Uterus (tissue), 4 donors: Measurements from ENCODE around the gene RABGAP1L. TPM values are rescaled to one million over a fixed set of nuclear protein-coding genes. Genes with fewer than 3 reads are reported as not detected.

Experiments used
- DNase-seq, 2 donors: peaks; one replicate each; pipeline ENCODE4 v3.0.0-alpha.2; 2019 to 2020
- H3K27ac ChIP-seq, 2 donors: fragments of 200-600 bp; sonication (generic); 1 replicate in 1 of 2; 2 replicates in 1 of 2; pipeline ENCODE4 v1.5.1; 2016 to 2018
- H3K27me3 ChIP-seq, 2 donors: fragments of 200-600 bp; sonication (generic); one replicate each; pipeline ENCODE4 v1.5.1; 2018 to 2019; ENCODE audit warnings: control low read depth in 1 of 2
- H3K36me3 ChIP-seq, 2 donors: fragments of 200-600 bp; sonication (generic); one replicate each; pipeline ENCODE4 v1.5.1; 2019; ENCODE audit warnings: control low read depth in 1 of 2
- H3K4me1 ChIP-seq, 2 donors: fragments of 200-600 bp; sonication (generic); one replicate each; pipeline ENCODE4 v1.5.1; 2018 to 2019; ENCODE audit warnings: control low read depth in 1 of 2
- H3K4me3 ChIP-seq, 2 donors: fragments of 200-600 bp; sonication (generic); 1 replicate in 1 of 2; 2 replicates in 1 of 2; pipeline ENCODE4 v1.5.1; 2018 to 2019; ENCODE audit warnings: mild to moderate bottlenecking in 1 of 2
- H3K9me3 ChIP-seq, 2 donors: fragments of 200-600 bp; sonication (generic); one replicate each; pipeline ENCODE4 v1.5.1; 2019; ENCODE audit warnings: control low read depth in 1 of 2
- POLR2A ChIP-seq, 2 donors: fragments of 450-650 bp; IDR thresholded peaks; one replicate each; pipeline ENCODE4 v1.6.1; 2016; ENCODE audit warnings: antibody characterized with exemption in 2 of 2, mild to moderate bottlenecking in 1 of 2, moderate library complexity in 1 of 2
- intact Hi-C: fragments of 100-400 bp; cut with DNase I; formaldehyde crosslinking; loops from one replicate; pipeline ENCODE4 v1.15.1; 2023; ENCODE audit warnings: low total_unique reads
- total RNA-seq, 4 donors: library from RNA; depleted of rRNA in 3 of 4; stranded (reverse); fragments of >200 nt in 3 of 4; gene quantifications; one replicate each; pipeline versions ENCODE4 v1.1.0 to v1.2.4, GENCODE V29; 2014 to 2023
- TF ChIP-seq, protein P1 (sequence below), 4 experiments: fragments of 200-600 bp in 2 of 4; fragments of 450-650 bp in 2 of 4; sonication (generic) in 2 of 4; IDR thresholded peaks; one replicate each; pipeline ENCODE4 v1.5.1; 2016 to 2019; ENCODE audit warnings: antibody characterized with exemption in 4 of 4, mild to moderate bottlenecking in 2 of 4, moderate library complexity in 1 of 4
- donor health status: DM: yes; HTN: yes; CAD: no.

The RABGAP1L gene
- total RNA-seq, 4 donors from 2014 or later, result 19.1 to 93.7 (median 35.1) TPM

DNA sequence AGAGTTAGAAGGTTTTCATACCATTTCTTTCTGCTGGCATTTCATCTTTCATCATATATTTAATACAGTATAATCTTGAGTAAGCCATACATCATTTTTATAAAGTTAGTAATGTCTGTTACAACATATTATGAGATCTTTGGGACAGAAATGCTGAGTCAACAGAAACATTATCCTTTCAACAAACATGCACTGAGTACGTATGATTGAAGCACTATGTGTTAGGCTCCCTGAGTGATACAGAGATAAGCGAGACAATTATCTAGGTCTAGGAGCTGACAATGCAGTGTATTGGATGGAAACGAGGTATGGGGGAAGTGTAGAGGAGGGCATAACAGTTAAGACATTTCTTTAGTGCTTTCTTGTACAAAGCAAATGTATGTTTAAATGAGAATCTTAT lies 268.7 kb downstream of the RABGAP1L start:
- no peak overlapping the region for H3K4me3 ChIP-seq
- no peaks in the 10 kb centered on the region for H3K4me1 ChIP-seq
- no peaks in the 10 kb centered on the region for H3K36me3 ChIP-seq
- DNase-seq, result no peak
- H3K27ac ChIP-seq, result no peak overlapping the region
- H3K27me3 ChIP-seq, result no peaks in the 10 kb centered on the region
- H3K9me3 ChIP-seq, result no peaks in the 10 kb centered on the region
- TF ChIP-seq POLR2A (IDR thresholded peaks at IDR 0.05), result no peak
- TF ChIP-seq, protein P1, sequence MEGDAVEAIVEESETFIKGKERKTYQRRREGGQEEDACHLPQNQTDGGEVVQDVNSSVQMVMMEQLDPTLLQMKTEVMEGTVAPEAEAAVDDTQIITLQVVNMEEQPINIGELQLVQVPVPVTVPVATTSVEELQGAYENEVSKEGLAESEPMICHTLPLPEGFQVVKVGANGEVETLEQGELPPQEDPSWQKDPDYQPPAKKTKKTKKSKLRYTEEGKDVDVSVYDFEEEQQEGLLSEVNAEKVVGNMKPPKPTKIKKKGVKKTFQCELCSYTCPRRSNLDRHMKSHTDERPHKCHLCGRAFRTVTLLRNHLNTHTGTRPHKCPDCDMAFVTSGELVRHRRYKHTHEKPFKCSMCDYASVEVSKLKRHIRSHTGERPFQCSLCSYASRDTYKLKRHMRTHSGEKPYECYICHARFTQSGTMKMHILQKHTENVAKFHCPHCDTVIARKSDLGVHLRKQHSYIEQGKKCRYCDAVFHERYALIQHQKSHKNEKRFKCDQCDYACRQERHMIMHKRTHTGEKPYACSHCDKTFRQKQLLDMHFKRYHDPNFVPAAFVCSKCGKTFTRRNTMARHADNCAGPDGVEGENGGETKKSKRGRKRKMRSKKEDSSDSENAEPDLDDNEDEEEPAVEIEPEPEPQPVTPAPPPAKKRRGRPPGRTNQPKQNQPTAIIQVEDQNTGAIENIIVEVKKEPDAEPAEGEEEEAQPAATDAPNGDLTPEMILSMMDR (IDR thresholded peaks at IDR 0.05), result no peak
- intact Hi-C loops, result no loop called here

DNA sequence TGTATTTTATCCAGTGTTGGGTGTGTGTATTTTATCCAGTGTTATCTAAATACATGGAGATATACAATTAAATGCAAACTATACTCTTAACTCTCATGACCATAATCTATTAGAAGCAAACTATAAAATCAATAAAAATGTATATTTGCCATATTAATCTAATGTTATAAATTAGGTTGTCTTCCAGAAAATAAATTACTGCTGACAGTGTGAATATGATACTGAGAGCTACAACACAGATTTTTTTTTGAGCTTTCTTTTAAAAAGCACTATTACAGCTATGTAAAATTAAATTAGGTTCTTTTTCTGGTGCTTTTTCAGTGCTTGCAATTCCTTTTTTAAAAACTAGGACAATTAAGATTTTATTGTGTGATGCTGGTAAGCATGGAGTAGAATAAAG lies 269.4 kb downstream of the RABGAP1L start:
- TF ChIP-seq POLR2A (IDR thresholded peaks at IDR 0.05), result no peak
- TF ChIP-seq, protein P1 (IDR thresholded peaks at IDR 0.05), result no peak
- no peaks in the 10 kb centered on the region for H3K36me3 ChIP-seq
- DNase-seq, result no peak
- no peaks in the 10 kb centered on the region for H3K27me3 ChIP-seq
- H3K4me1 ChIP-seq, result no peaks in the 10 kb centered on the region
- intact Hi-C loops, result no loop called here
- H3K9me3 ChIP-seq, result no peaks in the 10 kb centered on the region
- no peak overlapping the region for H3K27ac ChIP-seq
- no peak overlapping the region for H3K4me3 ChIP-seq

DNA sequence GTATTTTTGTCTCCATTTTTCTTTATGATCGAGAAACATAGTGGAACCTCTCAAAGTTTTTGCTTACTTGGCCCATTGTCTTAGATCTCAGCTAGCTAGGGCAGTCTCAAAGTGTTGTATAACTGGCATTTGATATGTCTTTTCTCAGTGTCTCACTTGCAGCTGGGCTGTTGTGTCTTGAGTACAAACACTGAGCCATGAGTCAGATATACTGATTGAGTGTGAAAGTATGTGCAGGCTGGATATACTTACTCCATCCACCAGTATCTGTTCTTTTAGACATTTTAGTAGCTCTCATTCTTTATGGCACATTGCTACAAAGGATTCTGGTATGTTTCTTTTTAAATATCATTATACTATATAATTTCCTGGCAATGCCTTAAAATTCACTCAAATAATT lies 274.1 kb downstream of the RABGAP1L start:
- Histone ChIP-seq H3K9me3 (no peaks in the 10 kb centered on the region), H3K27me3 (no peaks in the 10 kb centered on the region), H3K4me1 (no peaks in the 10 kb centered on the region), H3K4me3 (no peak overlapping the region), H3K36me3 (no peaks in the 10 kb centered on the region), H3K27ac (no peak overlapping the region)
- intact Hi-C loops, result no loop called here
- TF ChIP-seq, protein P1 (IDR thresholded peaks at IDR 0.05), result no peak
- TF ChIP-seq POLR2A (IDR thresholded peaks at IDR 0.05), result no peak
- no peak for DNase-seq

DNA sequence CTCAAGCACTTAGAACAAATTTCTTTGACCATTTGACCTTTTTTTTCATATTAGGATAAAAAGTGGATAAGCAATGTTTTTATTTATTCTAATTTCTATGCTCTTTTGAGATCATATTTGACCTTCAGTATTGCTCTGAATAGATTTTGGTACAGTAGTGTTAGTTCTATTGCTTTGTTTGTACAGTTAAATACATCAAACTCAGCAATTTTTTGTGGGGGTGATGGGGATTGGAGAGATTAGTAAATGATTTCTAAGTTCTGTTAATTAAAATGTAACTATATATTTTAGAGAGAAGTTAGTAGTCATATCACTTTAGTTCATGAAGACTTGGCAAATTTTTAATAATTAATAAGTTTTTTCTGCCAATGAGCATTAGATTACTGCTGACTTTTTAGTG lies 286.0 kb downstream of the RABGAP1L start:
- no peak overlapping the region for H3K4me3 ChIP-seq
- intact Hi-C loops, result no loop called here

DNA sequence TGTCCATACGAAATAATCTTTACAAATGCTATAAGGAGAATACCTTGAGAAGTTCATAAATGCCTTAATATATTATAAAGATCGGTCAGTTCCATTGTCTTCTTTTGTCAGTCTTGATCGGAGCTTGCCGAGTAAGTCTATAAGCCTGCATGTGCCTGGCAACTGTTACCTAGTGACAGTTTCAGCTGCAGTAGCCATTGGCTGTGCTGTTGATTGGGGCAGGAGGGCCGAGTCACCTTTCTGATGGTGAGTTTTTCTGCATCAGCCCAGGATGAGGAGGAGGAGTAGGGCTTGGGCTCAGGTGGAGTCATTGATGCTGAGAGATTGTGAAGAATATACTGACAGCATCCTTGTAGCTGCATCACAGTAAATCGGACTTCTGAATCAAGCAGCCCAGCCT lies 286.5 kb downstream of the RABGAP1L start:
- intact Hi-C loops, result no loop called here
- H3K9me3 ChIP-seq, result no peaks in the 10 kb centered on the region
- TF ChIP-seq POLR2A (IDR thresholded peaks at IDR 0.05), result no peak
- TF ChIP-seq, protein P1 (IDR thresholded peaks at IDR 0.05), result no peak
- H3K4me3 ChIP-seq, result no peak overlapping the region
- H3K36me3 ChIP-seq, result no peaks in the 10 kb centered on the region
- H3K27me3 ChIP-seq, result no peaks in the 10 kb centered on the region
- no peak for DNase-seq
- no peaks in the 10 kb centered on the region for H3K4me1 ChIP-seq
- no peak overlapping the region for H3K27ac ChIP-seq

More for the DNA sequence above, 286.0 kb downstream of the RABGAP1L start:
- no peaks in the 10 kb centered on the region for H3K27me3 ChIP-seq
- H3K36me3 ChIP-seq, result no peaks in the 10 kb centered on the region
- no peak overlapping the region for H3K27ac ChIP-seq
- no peak for TF ChIP-seq POLR2A (IDR thresholded peaks at IDR 0.05)
- TF ChIP-seq, protein P1 (IDR thresholded peaks at IDR 0.05), result no peak
- DNase-seq, result no peak
- no peaks in the 10 kb centered on the region for H3K9me3 ChIP-seq
- H3K4me1 ChIP-seq, result no peaks in the 10 kb centered on the region
